AG09309 (cell line): ENCODE results near the gene PTPRN2.

Experiments used
- DNase-seq: peaks from one replicate; pipeline ENCODE4 v3.0.0-alpha.2; 2010; ENCODE audit warnings: low read depth
- H3K4me3 ChIP-seq: 2 replicates; pipeline ENCODE4 v1.5.1; 2011; ENCODE audit warnings: mild to moderate bottlenecking, low read depth, low read length, moderate library complexity; ENCODE audit not compliant: control insufficient read depth
- TF ChIP-seq, protein P1 (sequence below): IDR thresholded peaks from 2 replicates; pipeline ENCODE4 v1.5.1; 2011; ENCODE audit warnings: mild to moderate bottlenecking, low read depth, low read length, inconsistent platforms; ENCODE audit not compliant: insufficient read depth, control insufficient read depth; ENCODE audit errors: missing control alignments

Gene PTPRN2

DNA sequence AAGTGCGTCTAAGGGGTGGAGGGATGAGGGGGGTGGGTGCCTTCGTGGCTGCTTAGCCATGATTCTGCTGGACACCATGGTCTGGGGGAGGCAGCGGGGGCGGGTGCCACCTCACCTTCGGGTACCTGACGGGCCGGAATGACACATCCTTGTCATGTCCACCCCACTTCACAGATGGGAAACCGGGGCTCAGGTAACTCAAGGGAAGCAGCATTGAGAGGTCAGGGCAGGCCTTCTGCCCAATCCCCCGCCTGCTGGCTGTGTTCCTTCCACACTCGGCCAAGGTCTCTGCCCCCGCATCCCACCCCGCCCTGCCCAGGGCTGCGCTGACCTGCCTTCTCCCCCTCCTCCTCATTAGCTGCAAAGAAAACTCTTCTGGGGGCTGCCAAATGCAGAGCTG is 598.0 kb downstream of the PTPRN2 start:
- TF ChIP-seq, protein P1, sequence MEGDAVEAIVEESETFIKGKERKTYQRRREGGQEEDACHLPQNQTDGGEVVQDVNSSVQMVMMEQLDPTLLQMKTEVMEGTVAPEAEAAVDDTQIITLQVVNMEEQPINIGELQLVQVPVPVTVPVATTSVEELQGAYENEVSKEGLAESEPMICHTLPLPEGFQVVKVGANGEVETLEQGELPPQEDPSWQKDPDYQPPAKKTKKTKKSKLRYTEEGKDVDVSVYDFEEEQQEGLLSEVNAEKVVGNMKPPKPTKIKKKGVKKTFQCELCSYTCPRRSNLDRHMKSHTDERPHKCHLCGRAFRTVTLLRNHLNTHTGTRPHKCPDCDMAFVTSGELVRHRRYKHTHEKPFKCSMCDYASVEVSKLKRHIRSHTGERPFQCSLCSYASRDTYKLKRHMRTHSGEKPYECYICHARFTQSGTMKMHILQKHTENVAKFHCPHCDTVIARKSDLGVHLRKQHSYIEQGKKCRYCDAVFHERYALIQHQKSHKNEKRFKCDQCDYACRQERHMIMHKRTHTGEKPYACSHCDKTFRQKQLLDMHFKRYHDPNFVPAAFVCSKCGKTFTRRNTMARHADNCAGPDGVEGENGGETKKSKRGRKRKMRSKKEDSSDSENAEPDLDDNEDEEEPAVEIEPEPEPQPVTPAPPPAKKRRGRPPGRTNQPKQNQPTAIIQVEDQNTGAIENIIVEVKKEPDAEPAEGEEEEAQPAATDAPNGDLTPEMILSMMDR: no peak

DNA sequence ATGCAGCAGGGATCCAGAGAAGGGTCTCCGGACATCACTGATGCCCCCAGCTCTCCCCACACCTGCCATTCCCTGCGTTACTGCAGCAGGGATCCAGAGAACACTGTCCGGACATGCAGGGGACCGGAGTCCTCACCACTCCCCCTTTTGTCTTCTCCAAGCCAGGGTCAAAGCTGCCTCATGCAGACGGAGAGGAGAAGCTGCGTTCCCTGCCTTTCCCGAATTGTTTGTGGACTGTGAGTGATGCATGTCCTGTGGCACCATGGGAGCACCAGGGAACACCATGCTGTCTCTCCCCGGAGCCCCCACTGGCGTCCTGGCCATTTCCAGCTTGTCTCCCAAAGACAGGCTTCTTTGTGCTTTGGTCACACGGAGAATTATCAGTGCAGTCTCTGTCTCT is 599.7 kb downstream of the PTPRN2 start:
- DNase-seq: no peak
- TF ChIP-seq, protein P1: no peak
- no peak overlapping the region for H3K4me3 ChIP-seq

More for the DNA sequence above, 598.0 kb downstream of the PTPRN2 start:
- DNase-seq: no peak
- H3K4me3 ChIP-seq: no peak overlapping the region

DNA sequence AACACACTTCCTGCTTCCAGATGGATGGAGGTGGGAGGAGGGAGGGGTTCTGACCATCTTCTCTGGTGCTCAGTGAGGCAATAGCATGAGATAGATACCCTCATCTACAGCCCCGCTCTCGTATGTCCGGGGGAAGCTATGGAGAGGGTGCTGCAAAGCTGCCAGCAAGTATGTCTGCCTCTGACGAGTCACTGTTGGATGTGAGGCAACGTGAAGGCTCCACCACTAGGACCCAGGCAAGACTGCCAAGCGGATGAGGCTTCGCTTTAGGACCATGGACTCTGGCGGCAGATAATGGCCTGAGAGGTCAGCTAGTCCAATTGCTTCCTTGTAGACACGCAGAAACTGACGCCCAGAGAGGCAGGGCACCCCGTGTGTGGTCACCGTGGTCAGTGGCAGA is 601.6 kb downstream of the PTPRN2 start:
- H3K4me3 ChIP-seq: no peak overlapping the region
- DNase-seq: no peak
- TF ChIP-seq, protein P1: no peak

DNA sequence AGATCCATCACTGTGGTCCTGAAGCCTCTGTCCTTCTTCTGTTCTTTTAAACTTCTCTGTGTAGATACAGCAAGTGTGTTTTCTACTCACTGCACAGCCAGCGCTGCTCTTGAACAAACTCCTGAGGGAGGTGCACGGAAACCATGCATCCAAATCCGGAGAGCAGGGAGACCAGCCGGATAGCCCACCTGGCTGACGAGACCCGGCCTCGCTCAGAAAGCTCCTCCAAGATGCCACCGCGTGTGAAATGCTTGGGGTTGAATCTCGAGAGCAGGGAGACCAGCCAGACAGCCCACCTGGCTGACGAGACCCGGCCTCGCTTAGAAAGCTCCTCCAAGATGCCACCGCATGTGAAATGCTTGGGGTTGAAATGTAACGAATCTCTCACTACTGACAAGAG is 602.0 kb downstream of the PTPRN2 start:
- H3K4me3 ChIP-seq: no peak overlapping the region
- DNase-seq: no peak
- TF ChIP-seq, protein P1: no peak

DNA sequence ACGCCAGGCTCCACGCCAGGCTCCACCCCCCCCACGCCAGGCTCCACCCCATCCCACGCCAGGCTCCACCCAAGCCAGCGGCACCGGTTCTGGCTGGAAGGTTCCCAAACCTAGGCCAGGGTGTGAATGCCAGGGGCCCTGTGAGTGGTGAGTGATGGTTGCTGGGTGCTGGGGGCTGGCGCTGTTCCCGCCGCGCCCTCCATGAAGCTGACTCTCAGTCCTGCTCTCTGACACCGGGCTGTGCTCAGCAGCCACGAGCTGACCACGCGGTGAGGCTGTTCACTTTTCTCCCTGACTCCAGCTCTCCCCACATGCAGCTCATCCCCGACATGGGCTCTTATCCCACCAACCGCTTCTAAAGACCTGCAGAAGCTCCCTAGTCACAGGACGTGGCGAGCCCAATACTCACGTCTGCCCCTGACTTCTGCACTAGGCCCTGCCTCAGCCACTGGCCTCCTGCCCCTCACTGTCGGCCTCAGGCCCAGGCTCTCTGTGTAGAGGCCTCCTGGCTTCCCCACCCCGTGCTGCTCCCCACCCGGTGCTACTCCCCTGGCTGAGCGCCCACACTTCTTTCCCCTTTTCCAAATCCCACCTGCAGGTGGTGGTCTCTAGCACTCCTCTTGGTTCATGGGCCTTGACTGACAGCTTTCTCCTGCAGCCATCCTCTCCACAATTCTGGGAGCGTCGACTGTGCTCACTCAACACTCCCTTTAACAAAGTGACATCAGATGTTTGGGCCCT is 603.0 kb downstream of the PTPRN2 start:
- DNase-seq: no peak
- no peak overlapping the region for H3K4me3 ChIP-seq
- TF ChIP-seq, protein P1: no peak

DNA sequence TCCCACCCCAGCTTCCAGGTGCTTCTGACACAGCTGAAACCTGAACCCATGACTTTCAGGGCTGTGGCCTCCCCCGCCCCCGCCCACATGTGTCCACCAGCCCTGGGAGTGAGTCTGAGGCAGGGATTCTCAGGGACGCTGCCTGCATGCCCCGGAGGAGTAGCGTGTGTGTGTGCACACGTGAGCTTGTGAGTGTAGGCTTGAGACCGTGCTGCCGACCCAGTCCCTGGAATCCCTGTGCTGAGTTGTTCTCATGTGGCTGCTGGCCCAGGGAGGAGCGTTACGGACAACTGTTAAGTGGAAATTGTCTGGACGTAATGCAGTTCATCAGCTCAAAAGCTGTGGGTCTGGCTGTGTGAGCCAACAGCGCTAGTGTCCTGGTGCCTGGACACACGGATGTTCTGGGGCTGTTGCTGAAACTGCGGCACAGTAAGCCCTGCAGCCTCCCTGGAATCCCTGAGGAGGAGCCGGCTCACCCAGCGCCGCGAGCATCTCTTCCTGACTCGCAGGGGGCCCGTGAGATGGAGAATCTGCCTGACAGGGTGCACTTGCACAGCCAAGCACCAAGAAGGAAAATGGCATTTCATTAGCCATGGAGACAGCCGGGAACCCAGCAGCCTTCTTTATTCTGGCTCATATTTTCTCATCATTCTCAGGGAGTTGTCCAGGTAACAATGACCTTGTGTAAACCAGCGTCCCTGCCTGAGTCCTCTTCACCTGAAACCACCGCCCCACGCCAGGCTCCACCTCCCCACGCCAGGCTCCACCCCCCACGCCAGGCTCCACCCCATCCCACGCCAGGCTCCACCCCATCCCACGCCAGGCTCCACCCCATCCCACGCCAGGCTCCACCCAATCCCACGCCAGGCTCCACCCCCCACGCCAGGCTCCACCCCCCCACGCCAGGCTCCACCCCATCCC is 603.9 kb downstream of the PTPRN2 start:
- no peak for DNase-seq
- TF ChIP-seq, protein P1: no peak

More for the DNA sequence above, 603.9 kb downstream of the PTPRN2 start:
- no peak overlapping the region for H3K4me3 ChIP-seq
